Neuronal stem cell (in vitro differentiated cells): Measurements from ENCODE around the gene SLFN12L.
"Not testable (repeated sequence)": the region's sequence is repeated elsewhere in the genome, so short reads cannot be mapped to it uniquely, and the experiment has no call there.

Source experiments
- DNase-seq: peaks from one replicate; pipeline ENCODE4 v3.0.0-alpha.2; 2013; ENCODE audit warnings: low spot score
- H2AFZ ChIP-seq: one replicate; pipeline ENCODE4 v1.6.1; 2013; ENCODE audit warnings: mild to moderate bottlenecking, low read length, inconsistent platforms
- H2AK5ac ChIP-seq: 2 replicates; pipeline ENCODE4 v1.6.1; 2013; ENCODE audit warnings: low read depth, mild to moderate bottlenecking, inconsistent platforms, low read length, moderate library complexity, mixed read lengths
- H2BK120ac ChIP-seq: 2 replicates; pipeline ENCODE4 v1.6.1; 2013; ENCODE audit warnings: low read depth, mild to moderate bottlenecking, inconsistent platforms, low read length, moderate library complexity, mixed read lengths
- H2BK12ac ChIP-seq: one replicate; pipeline ENCODE4 v1.6.1; 2013; ENCODE audit warnings: low read length, inconsistent platforms
- H2BK15ac ChIP-seq: 2 replicates; pipeline ENCODE4 v1.6.1; 2013; ENCODE audit warnings: mild to moderate bottlenecking, low read length, inconsistent platforms, mixed read lengths
- H2BK5ac ChIP-seq: one replicate; pipeline ENCODE4 v1.6.1; 2013; ENCODE audit warnings: inconsistent platforms, mild to moderate bottlenecking, low read length, moderate library complexity
- H3K14ac ChIP-seq: one replicate; pipeline ENCODE4 v1.6.1; 2013; ENCODE audit warnings: low read length, inconsistent platforms
- H3K18ac ChIP-seq: 2 replicates; pipeline ENCODE4 v1.6.1; 2013; ENCODE audit warnings: low read length, inconsistent platforms
- H3K23ac ChIP-seq: 2 replicates; pipeline ENCODE4 v1.6.1; 2013; ENCODE audit warnings: low read depth, mild to moderate bottlenecking, mixed read lengths, low read length, inconsistent platforms; ENCODE audit not compliant: poor library complexity
- H3K27ac ChIP-seq: replicated peaks from 3 replicates; pipeline ENCODE4 v1.5.1; 2013; ENCODE audit warnings: low read length, inconsistent platforms
- H3K27me3 ChIP-seq, 3 experiments: 2 replicates each; pipeline ENCODE4 v1.6.1; 2013; ENCODE audit warnings: low read length in 3 of 3, mild to moderate bottlenecking in 2 of 3, inconsistent platforms in 1 of 3, low read depth in 1 of 3, mixed read lengths in 1 of 3, moderate library complexity in 1 of 3; ENCODE audit not compliant: control insufficient read depth in 3 of 3, insufficient read depth in 3 of 3
- H3K36me3 ChIP-seq, 2 donors: replicated peaks in 1 of 2; 2 replicates each; pipeline ENCODE4 v1.6.1; 2013; ENCODE audit warnings: low read length in 2 of 2; ENCODE audit not compliant: control insufficient read depth in 2 of 2, insufficient read depth in 2 of 2
- H3K4ac ChIP-seq: 2 replicates; pipeline ENCODE4 v1.6.1; 2013; ENCODE audit warnings: inconsistent platforms, mild to moderate bottlenecking, low read length, moderate library complexity
- H3K4me1 ChIP-seq, 2 donors: 1 replicate in 1 of 2; 2 replicates in 1 of 2; pipeline ENCODE4 v1.6.1; 2013; ENCODE audit warnings: low read length in 2 of 2, low read depth in 1 of 2; ENCODE audit not compliant: control insufficient read depth in 2 of 2, insufficient read depth in 1 of 2
- H3K4me2 ChIP-seq: one replicate; pipeline ENCODE4 v1.6.1; 2013; ENCODE audit warnings: mild to moderate bottlenecking, low read length, inconsistent platforms; ENCODE audit not compliant: insufficient read depth, poor library complexity, severe bottlenecking
- H3K4me3 ChIP-seq, 2 donors: 2 replicates each; pipeline ENCODE4 v1.5.1; 2013; ENCODE audit warnings: low read length in 2 of 2, mild to moderate bottlenecking in 2 of 2, inconsistent platforms in 1 of 2, moderate library complexity in 1 of 2
- H3K79me1 ChIP-seq: one replicate; pipeline ENCODE4 v1.6.1; 2013; ENCODE audit warnings: low read depth, mild to moderate bottlenecking, inconsistent platforms, low read length, moderate library complexity
- H3K9ac ChIP-seq: one replicate; pipeline ENCODE4 v1.6.1; 2013; ENCODE audit warnings: mild to moderate bottlenecking, low read depth, low read length, inconsistent platforms; ENCODE audit not compliant: poor library complexity
- H3K9me3 ChIP-seq, 2 donors: replicated peaks in 1 of 2; 2 replicates each; pipeline versions ENCODE3 to v1.6.1; 2013; ENCODE audit warnings: low read length in 2 of 2, mild to moderate bottlenecking in 2 of 2, inconsistent platforms in 1 of 2, low read depth in 1 of 2, mixed read lengths in 1 of 2, moderate library complexity in 1 of 2; ENCODE audit not compliant: control insufficient read depth in 2 of 2, insufficient read depth in 1 of 2
- H4K8ac ChIP-seq: one replicate; pipeline ENCODE4 v1.6.1; 2013; ENCODE audit warnings: low read depth, mild to moderate bottlenecking, inconsistent platforms, low read length, moderate library complexity
- H4K91ac ChIP-seq: one replicate; pipeline ENCODE4 v1.6.1; 2013; ENCODE audit warnings: low read length, low read depth, mild to moderate bottlenecking, inconsistent platforms; ENCODE audit not compliant: poor library complexity
- WGBS, 2 donors: extraction: QIAGEN DNeasy Blood & Tissue Kit; methylation state at CpG; one replicate each; pipeline ENCODE4 v1.1.7; 2013; ENCODE audit warnings: missing lambda C conversion rate in 2 of 2, mixed read lengths in 1 of 2; ENCODE audit not compliant: insufficient read length in 2 of 2, insufficient replicate concordance in 1 of 2; ENCODE audit errors: extremely low coverage in 2 of 2; 5-methylcytosine and 5-hydroxymethylcytosine counted together

SLFN12L gene

DNA sequence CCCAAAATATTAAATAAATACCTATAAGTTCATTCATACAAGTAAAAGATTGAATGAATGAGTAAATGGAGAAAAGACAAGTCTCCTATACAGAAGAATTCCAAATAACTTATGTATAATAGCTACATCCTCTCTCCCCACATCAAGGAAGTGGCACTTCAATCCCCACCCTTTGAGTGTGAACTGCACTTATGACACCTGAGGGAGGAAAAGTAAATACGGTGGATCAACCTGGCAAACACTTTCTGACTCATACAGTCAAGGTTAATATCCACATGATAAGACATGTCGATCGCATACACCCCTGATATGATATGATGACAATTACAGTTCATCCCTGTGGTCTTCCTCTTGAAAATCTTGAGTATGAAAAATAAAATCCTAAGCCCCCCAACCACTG lies 18.0 kb downstream of the SLFN12L start:
- H3K23ac ChIP-seq, result no peak overlapping the region
- no peak overlapping the region for H3K4ac ChIP-seq
- H2AFZ ChIP-seq, result no peak overlapping the region
- H4K8ac ChIP-seq, result no peak overlapping the region
- no peak overlapping the region for H2BK15ac ChIP-seq
- no peaks in the 10 kb centered on the region for H3K36me3 ChIP-seq
- H3K9ac ChIP-seq, result no peak overlapping the region
- H3K9me3 ChIP-seq, result no peaks in the 10 kb centered on the region
- no CpG with 5 or more reads among the region's 3 CpGs for WGBS, 2 donors
- no peak overlapping the region for H3K4me2 ChIP-seq
- no peaks in the 10 kb centered on the region for H3K27me3 ChIP-seq
- H3K18ac ChIP-seq, result no peak overlapping the region
- DNase-seq, result no peak
- no peaks in the 10 kb centered on the region for H3K4me1 ChIP-seq
- no peak overlapping the region for H3K14ac ChIP-seq
- H2BK120ac ChIP-seq, result no peak overlapping the region
- H2AK5ac ChIP-seq, result no peak overlapping the region
- H4K91ac ChIP-seq, result no peak overlapping the region
- no peak overlapping the region for H2BK12ac ChIP-seq
- no peaks in the 10 kb centered on the region for H3K79me1 ChIP-seq
- H2BK5ac ChIP-seq, result no peak overlapping the region
- H3K4me3 ChIP-seq, result no peak overlapping the region
- no peak overlapping the region for H3K27ac ChIP-seq

DNA sequence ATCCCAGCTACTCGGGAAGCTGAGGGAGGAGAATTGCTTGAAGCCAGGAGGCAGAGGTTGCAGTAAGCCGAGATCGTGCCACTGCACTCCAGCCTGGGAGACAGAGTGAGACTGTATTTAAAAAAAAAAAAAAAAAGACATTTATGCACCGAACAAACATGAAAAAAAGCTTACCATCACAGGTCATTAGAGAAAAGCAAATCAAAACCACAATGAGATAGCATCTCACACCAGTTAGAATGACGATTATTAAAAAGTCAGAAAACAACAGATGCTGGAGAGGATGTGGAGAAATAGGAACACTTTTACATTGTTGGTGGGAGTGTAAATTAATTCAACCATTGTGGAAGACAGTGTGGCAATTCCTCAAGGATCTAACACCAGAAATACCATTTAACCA lies 19.0 kb downstream of the SLFN12L start:
- H3K9ac ChIP-seq, DNase-seq, H2BK5ac ChIP-seq, H4K8ac ChIP-seq, H4K91ac ChIP-seq, H2BK120ac ChIP-seq, H2AK5ac ChIP-seq, H3K9me3 ChIP-seq, H3K18ac ChIP-seq, H3K4me2 ChIP-seq, H3K79me1 ChIP-seq, H3K23ac ChIP-seq, H3K4me1 ChIP-seq, H3K14ac ChIP-seq, H3K27me3 ChIP-seq, H3K4ac ChIP-seq, H2BK15ac ChIP-seq, H3K27ac ChIP-seq, H3K36me3 ChIP-seq, H2BK12ac ChIP-seq, H3K4me3 ChIP-seq, H2AFZ ChIP-seq: not testable (repeated sequence)
- WGBS, 2 donors, result no CpG with 5 or more reads among the region's 5 CpGs

DNA sequence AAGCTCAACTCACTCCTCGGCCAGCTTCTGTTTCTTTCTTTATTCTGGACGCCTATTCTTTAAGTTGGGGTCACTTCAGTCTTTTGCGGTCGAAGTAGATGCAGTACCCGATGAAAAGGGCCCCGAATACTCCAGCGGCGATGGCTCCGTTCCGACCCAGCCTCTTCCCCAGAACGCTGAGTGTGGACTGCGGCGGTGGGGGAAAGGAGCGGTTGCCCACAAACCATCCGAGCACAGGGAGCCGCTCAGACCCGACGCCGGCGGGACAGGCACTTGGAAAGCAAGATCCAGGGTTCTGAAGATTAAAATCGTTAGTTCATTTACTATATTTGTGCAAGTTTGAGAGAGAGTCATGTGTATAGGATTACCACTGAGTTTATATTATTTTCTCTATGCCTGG lies 22.5 kb downstream of the SLFN12L start:
- WGBS, 2 donors, result no CpG with 5 or more reads among the region's 21 CpGs
- Histone ChIP-seq H3K4me1 (no peaks in the 10 kb centered on the region), H2BK15ac (no peak overlapping the region), H4K91ac (no peak overlapping the region), H4K8ac (no peak overlapping the region), H3K36me3 (no peaks in the 10 kb centered on the region), H3K9me3 (no peaks in the 10 kb centered on the region), H2AK5ac (no peak overlapping the region), H3K27ac (no peak overlapping the region), H3K4ac (no peak overlapping the region), H3K4me3 (no peak overlapping the region), H3K4me2 (no peak overlapping the region), H3K14ac (no peak overlapping the region), H2BK12ac (no peak overlapping the region), H3K23ac (no peak overlapping the region), H3K9ac (no peak overlapping the region), H3K27me3 (peaks cover 0 to 7% (median 0%) of the 10 kb centered on the region in 3 experiments), H2AFZ (no peak overlapping the region), H3K18ac (no peak overlapping the region), H2BK120ac (no peak overlapping the region), H3K79me1 (no peaks in the 10 kb centered on the region), H2BK5ac (no peak overlapping the region)
- no peak for DNase-seq

DNA sequence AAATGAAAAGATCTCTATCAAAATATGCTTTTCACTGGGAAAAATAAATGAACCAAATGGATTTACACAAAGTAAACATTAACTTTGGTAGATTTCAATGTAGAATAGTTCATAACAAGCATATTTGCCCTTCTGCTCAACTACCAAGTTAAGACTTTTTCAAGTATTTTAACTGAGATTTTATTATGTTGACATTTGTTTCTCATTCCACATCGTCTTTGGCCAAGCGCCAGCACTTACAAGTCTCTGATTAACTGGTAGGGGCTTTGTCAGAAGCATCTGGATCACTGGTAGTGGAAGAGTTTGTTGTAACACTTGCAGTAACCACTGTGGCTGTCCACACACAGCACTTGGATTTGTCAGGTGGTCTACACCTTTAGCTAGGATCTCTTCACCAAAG lies 22.9 kb downstream of the SLFN12L start:
- H3K4ac ChIP-seq, result no peak overlapping the region
- H3K9me3 ChIP-seq, result no peaks in the 10 kb centered on the region
- no peak overlapping the region for H3K27ac ChIP-seq
- H3K23ac ChIP-seq, result no peak overlapping the region
- H3K4me3 ChIP-seq, result no peak overlapping the region
- H3K4me2 ChIP-seq, result no peak overlapping the region
- no peak overlapping the region for H2AK5ac ChIP-seq
- no peak overlapping the region for H2BK15ac ChIP-seq
- H3K14ac ChIP-seq, result no peak overlapping the region
- peaks cover 0 to 7% (median 0%) of the 10 kb centered on the region in 3 experiments for H3K27me3 ChIP-seq
- no peaks in the 10 kb centered on the region for H3K4me1 ChIP-seq
- no CpG with 5 or more reads among the region's 2 CpGs for WGBS, 2 donors
- H3K9ac ChIP-seq, result no peak overlapping the region
- H3K79me1 ChIP-seq, result no peaks in the 10 kb centered on the region
- H4K91ac ChIP-seq, result no peak overlapping the region
- no peak overlapping the region for H2AFZ ChIP-seq
- no peak overlapping the region for H2BK120ac ChIP-seq
- H3K36me3 ChIP-seq, result no peaks in the 10 kb centered on the region
- no peak overlapping the region for H3K18ac ChIP-seq
- H2BK12ac ChIP-seq, result no peak overlapping the region
- H4K8ac ChIP-seq, result no peak overlapping the region
- DNase-seq, result no peak
- no peak overlapping the region for H2BK5ac ChIP-seq
